OCI-LY1 (cell line): ENCODE results near the gene ETFB.

Experiments used
- H2AFZ ChIP-seq: fragments of 200-600 bp; sonication (generic), shearing (Covaris generic); 2 replicates; pipeline ENCODE4 v1.6.0; 2014; ENCODE audit warnings: antibody characterized with exemption, mild to moderate bottlenecking, low read length
- H3F3A ChIP-seq: fragments of 200-600 bp; sonication (generic), shearing (Covaris generic); 2 replicates; pipeline ENCODE4 v1.6.0; 2014; ENCODE audit warnings: mild to moderate bottlenecking, antibody characterized with exemption, low read length, moderate library complexity; ENCODE audit not compliant: insufficient read depth
- H3K27ac ChIP-seq: fragments of 200-600 bp; sonication (generic); 2 replicates; pipeline ENCODE4 v1.5.1; 2014; ENCODE audit warnings: low read length, mixed run types, mild to moderate bottlenecking, low read depth; ENCODE audit not compliant: poor library complexity, severe bottlenecking
- H3K27me3 ChIP-seq: fragments of 200-600 bp; sonication (generic); 2 replicates; pipeline ENCODE4 v1.6.0; 2014; ENCODE audit warnings: antibody characterized with exemption, mild to moderate bottlenecking, low read length, moderate library complexity; ENCODE audit not compliant: insufficient read depth
- H3K36me3 ChIP-seq: fragments of 200-600 bp; sonication (generic); 2 replicates; pipeline ENCODE4 v1.6.1; 2014; ENCODE audit warnings: mild to moderate bottlenecking, antibody characterized with exemption, low read length, moderate library complexity, mixed read lengths; ENCODE audit not compliant: insufficient read depth
- H3K4me1 ChIP-seq: fragments of 200-600 bp; sonication (generic); 2 replicates; pipeline ENCODE4 v1.5.1; 2014; ENCODE audit warnings: mild to moderate bottlenecking, low read length, moderate library complexity; ENCODE audit not compliant: insufficient read depth, severe bottlenecking
- H3K4me2 ChIP-seq: fragments of 200-600 bp; sonication (generic), shearing (Covaris generic); 2 replicates; pipeline ENCODE4 v1.6.1; 2014; ENCODE audit warnings: low read length
- H3K4me3 ChIP-seq: fragments of 200-600 bp; sonication (generic); 2 replicates; pipeline ENCODE4 v1.5.1; 2014; ENCODE audit warnings: low read length, low read depth, mild to moderate bottlenecking, mixed read lengths; ENCODE audit not compliant: poor library complexity, severe bottlenecking
- H3K79me2 ChIP-seq: fragments of 200-600 bp; shearing (Covaris generic); 2 replicates; pipeline ENCODE4 v1.6.1; 2016; ENCODE audit warnings: mixed run types, low read length, mixed read lengths; ENCODE audit not compliant: insufficient read depth
- H3K9ac ChIP-seq: fragments of 200-600 bp; sonication (generic), shearing (Covaris generic); 2 replicates; pipeline ENCODE4 v1.6.1; 2014; ENCODE audit warnings: mild to moderate bottlenecking, low read length, mixed read lengths
- H3K9me2 ChIP-seq: fragments of 200-600 bp; sonication (generic), shearing (Covaris generic); 2 replicates; pipeline ENCODE4 v1.6.1; 2014; ENCODE audit warnings: low read depth, mild to moderate bottlenecking, low read length, mixed read lengths
- H3K9me3 ChIP-seq: fragments of 200-600 bp; shearing (Covaris generic); 2 replicates; pipeline ENCODE4 v1.6.1; 2014; ENCODE audit warnings: low read length, mixed read lengths
- H4K20me1 ChIP-seq: fragments of 200-600 bp; sonication (generic), shearing (Covaris generic); 2 replicates; pipeline ENCODE4 v1.6.0; 2016; ENCODE audit warnings: mild to moderate bottlenecking, low read length; ENCODE audit not compliant: insufficient read depth
- EZH2 ChIP-seq: fragments of 200-600 bp; sonication (generic), shearing (Covaris generic); IDR thresholded peaks from 2 replicates; pipeline ENCODE4 v1.8.0; 2017; ENCODE audit warnings: borderline replicate concordance, mixed run types, mild to moderate bottlenecking, antibody characterized with exemption, low read length, moderate library complexity, mixed read lengths
- TF ChIP-seq, protein P1 (sequence below): fragments of 200-600 bp; sonication (generic), shearing (Covaris generic); IDR thresholded peaks from 2 replicates; pipeline ENCODE4 v1.5.1; 2017; ENCODE audit warnings: mild to moderate bottlenecking, antibody characterized with exemption, low read length, moderate library complexity, mixed read lengths

The ETFB gene

DNA sequence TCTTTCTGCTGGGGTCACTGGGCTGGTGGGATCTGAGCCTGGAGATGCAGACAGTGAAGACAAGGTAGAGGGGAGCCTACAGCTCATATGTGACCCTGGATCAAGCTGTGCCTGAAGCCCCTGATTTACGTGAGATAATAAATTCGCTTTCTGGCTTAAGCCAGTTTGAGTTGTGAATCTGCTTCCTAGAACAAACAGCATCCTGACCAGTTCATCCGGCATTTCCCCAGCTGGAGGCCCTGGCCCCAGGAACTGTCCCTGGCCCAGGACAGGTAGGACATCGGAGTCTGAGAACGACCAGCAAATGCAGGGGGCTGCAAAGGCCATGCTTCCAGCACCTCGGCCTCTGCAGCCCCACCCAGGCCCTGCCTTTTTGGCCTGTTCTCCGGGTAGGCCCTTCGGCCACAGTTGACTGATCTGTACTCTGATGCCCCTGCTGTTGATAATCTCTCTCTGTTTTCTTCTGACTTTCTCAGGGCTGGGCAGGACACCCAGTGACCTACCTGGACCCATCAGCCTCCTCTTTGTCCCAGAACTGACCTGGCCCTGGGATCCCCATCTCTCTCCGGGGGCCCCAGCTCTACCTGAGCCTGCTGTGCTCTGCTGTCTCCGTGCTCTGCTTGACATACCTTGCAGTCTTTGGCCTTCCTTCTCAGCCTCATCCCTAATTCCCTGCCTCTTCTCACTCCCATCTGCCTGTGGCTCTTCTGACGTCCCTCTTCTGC, 14.8 kb downstream of the ETFB start:
- no peaks in the 10 kb centered on the region for H3K9me3 ChIP-seq
- TF ChIP-seq, protein P1, sequence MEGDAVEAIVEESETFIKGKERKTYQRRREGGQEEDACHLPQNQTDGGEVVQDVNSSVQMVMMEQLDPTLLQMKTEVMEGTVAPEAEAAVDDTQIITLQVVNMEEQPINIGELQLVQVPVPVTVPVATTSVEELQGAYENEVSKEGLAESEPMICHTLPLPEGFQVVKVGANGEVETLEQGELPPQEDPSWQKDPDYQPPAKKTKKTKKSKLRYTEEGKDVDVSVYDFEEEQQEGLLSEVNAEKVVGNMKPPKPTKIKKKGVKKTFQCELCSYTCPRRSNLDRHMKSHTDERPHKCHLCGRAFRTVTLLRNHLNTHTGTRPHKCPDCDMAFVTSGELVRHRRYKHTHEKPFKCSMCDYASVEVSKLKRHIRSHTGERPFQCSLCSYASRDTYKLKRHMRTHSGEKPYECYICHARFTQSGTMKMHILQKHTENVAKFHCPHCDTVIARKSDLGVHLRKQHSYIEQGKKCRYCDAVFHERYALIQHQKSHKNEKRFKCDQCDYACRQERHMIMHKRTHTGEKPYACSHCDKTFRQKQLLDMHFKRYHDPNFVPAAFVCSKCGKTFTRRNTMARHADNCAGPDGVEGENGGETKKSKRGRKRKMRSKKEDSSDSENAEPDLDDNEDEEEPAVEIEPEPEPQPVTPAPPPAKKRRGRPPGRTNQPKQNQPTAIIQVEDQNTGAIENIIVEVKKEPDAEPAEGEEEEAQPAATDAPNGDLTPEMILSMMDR = no peak
- no peaks in the 10 kb centered on the region for H3K27me3 ChIP-seq
- H3K4me2 ChIP-seq = no peak overlapping the region
- no peak overlapping the region for H3K27ac ChIP-seq
- H3K36me3 ChIP-seq = peaks cover 52% of the 10 kb centered on the region
- H3K4me3 ChIP-seq = no peak overlapping the region
- no peaks in the 10 kb centered on the region for H3K4me1 ChIP-seq
- H2AFZ ChIP-seq = no peak overlapping the region
- no peak overlapping the region for H3K9ac ChIP-seq
- no peaks in the 10 kb centered on the region for H3K79me2 ChIP-seq
- H4K20me1 ChIP-seq = no peaks in the 10 kb centered on the region
- no peaks in the 10 kb centered on the region for H3K9me2 ChIP-seq
- no peaks in the 10 kb centered on the region for H3F3A ChIP-seq

DNA sequence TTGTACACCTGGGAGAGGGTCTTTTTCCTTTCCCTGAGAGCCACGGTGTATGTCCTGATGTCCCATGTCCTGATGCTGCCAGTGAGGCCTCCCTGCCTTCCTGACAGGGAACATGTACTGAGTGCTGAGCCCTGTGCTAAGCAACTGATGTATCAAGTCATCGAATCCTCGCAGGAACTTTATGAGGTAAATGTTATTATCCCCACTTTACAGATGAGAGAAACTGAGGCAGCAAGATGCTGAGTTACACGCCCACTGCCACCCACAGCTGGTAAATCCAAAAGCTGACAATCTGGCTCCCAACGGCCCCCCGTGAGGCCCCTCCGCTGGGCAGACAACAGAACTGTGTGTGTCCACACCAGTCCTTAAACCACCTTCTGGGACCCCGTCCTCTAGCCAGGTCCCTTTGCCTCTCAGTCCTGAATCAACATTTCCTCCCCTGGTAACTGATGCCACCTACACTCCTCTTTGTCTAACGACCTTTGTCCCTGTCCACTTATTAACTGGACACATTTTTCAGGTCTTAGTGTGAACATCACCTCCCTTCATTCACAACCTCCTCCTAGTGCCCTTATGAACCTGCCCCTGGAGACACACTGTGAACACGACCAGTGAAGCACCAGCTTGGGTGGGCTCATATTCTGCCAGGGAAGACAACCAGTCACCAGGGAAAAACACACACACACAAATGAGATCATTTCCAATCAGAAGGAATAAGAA, 18.8 kb downstream of the ETFB start:
- no peaks in the 10 kb centered on the region for H3K79me2 ChIP-seq
- H3K4me1 ChIP-seq = no peaks in the 10 kb centered on the region
- H3K4me3 ChIP-seq = no peak overlapping the region
- no peak overlapping the region for H3K4me2 ChIP-seq
- no peaks in the 10 kb centered on the region for H4K20me1 ChIP-seq
- no peak overlapping the region for H3K27ac ChIP-seq
- no peaks in the 10 kb centered on the region for H3K9me2 ChIP-seq
- H3F3A ChIP-seq = no peaks in the 10 kb centered on the region
- no peaks in the 10 kb centered on the region for H3K27me3 ChIP-seq
- H3K9me3 ChIP-seq = no peaks in the 10 kb centered on the region
- peaks cover 55% of the 10 kb centered on the region for H3K36me3 ChIP-seq
- no peak overlapping the region for H3K9ac ChIP-seq
- H2AFZ ChIP-seq = no peak overlapping the region
- TF ChIP-seq, protein P1 = no peak
- TF ChIP-seq EZH2 = no peak

DNA sequence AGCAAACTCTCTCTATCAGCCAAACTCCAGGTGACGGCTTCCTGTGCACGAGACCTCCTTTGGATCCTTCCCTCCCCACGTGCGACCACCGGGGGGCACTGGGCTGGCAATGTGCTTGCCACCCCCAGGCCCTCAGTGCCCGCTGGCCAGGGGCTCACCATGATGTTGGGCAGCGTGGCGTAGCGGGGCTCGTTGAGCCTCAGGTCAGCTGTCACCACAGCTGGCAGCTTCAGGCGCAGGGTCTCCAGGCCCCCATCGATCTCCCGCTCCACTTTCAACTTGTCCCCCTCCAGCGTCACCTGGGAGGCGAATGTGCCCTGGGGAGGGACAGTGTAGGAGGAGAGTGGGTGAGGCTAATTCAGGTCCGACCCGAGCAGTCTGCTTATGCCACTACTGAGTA, 19.4 kb downstream of the ETFB start:
- no peak for TF ChIP-seq EZH2
- TF ChIP-seq, protein P1 = peak; percentile 16; the same call in 1 of the 2 replicates
- Histone ChIP-seq H3K9ac (no peak overlapping the region), H3K4me2 (no peak overlapping the region), H3F3A (no peaks in the 10 kb centered on the region), H2AFZ (no peak overlapping the region), H3K79me2 (no peaks in the 10 kb centered on the region), H3K4me1 (no peaks in the 10 kb centered on the region), H3K4me3 (no peak overlapping the region), H3K27ac (no peak overlapping the region), H4K20me1 (no peaks in the 10 kb centered on the region), H3K36me3 (peaks cover 54% of the 10 kb centered on the region), H3K9me2 (no peaks in the 10 kb centered on the region), H3K9me3 (no peaks in the 10 kb centered on the region), H3K27me3 (no peaks in the 10 kb centered on the region)
